ENCODE data around the gene TVP23C.
"Not testable (repeated sequence)": the region's sequence is repeated elsewhere in the genome, so short reads cannot be mapped to it uniquely, and the experiment has no call there.

- not testable (repeated sequence) for TF ChIP-seq TAF1, POLR2AphosphoS5 (IDR thresholded peaks at IDR 0.05; ENCODE audit: low read depth, low read length)
These were observed 10.6 kb upstream of the TVP23C start for GRCh38 chr17:15573870-15574269.
